A673 (cell line): ENCODE measurements around the gene ZNF799. TPM values are rescaled to one million over a fixed set of nuclear protein-coding genes. Genes with fewer than 3 reads are reported as not detected.

Source experiments
- BruUV-seq: library from RNA; stranded (reverse); fragments of 400-500 nt; replicated peaks from 2 replicates; lab custom pipeline; 2021; lab: Mats Ljungman, UMichigan
- CTCF ChIA-PET: fragments of 300-600 bp; sonication (Branson Sonifier 250); formaldehyde crosslinking; loops from one replicate; lab custom pipeline; 2022; ENCODE audit warnings: antibody characterized with exemption; lab: Charles Lee
- POLR2A ChIA-PET: fragments of 300-600 bp; sonication (Branson Sonifier 250); formaldehyde crosslinking; loops from one replicate; lab custom pipeline; 2022; ENCODE audit warnings: antibody characterized with exemption; ENCODE audit not compliant: low non-redundant PET; lab: Charles Lee
- DNase-seq: peaks from one replicate; pipeline ENCODE4 v3.0.0-alpha.2; 2015; ENCODE audit warnings: low spot score
- H3K27ac ChIP-seq: fragments of 200-600 bp; sonication (generic); 2 replicates; pipeline ENCODE4 v1.5.1; 2016; ENCODE audit warnings: mixed run types, low read depth, mild to moderate bottlenecking, mixed read lengths, antibody characterized with exemption, low read length; ENCODE audit not compliant: poor library complexity, severe bottlenecking
- H3K27me3 ChIP-seq: fragments of 200-600 bp; sonication (generic); replicated peaks from 2 replicates; pipeline ENCODE4 v1.6.1; 2017; ENCODE audit warnings: mixed run types, low read depth, mild to moderate bottlenecking, mixed read lengths, antibody characterized with exemption, low read length; ENCODE audit not compliant: insufficient read depth, poor library complexity
- H3K36me3 ChIP-seq: fragments of 200-600 bp; sonication (generic); 2 replicates; pipeline ENCODE4 v1.6.1; 2016; ENCODE audit warnings: mixed run types, mild to moderate bottlenecking, mixed read lengths, antibody characterized with exemption, low read length; ENCODE audit not compliant: insufficient read depth, poor library complexity, severe bottlenecking
- H3K4me1 ChIP-seq: fragments of 200-600 bp; sonication (generic); 2 replicates; pipeline ENCODE4 v1.6.1; 2017; ENCODE audit warnings: mixed run types, mild to moderate bottlenecking, mixed read lengths, antibody characterized with exemption, low read length; ENCODE audit not compliant: insufficient read depth, poor library complexity, severe bottlenecking
- H3K4me3 ChIP-seq: fragments of 200-600 bp; sonication (generic); 2 replicates; pipeline ENCODE4 v1.5.1; 2016; ENCODE audit warnings: low read depth, mixed run types, mild to moderate bottlenecking, mixed read lengths, low read length; ENCODE audit not compliant: poor library complexity, severe bottlenecking
- H3K9me3 ChIP-seq: fragments of 200-600 bp; sonication (generic); 2 replicates; pipeline ENCODE4 v1.6.1; 2016; ENCODE audit warnings: mixed run types, low read depth, mild to moderate bottlenecking, mixed read lengths, antibody characterized with exemption, low read length; ENCODE audit not compliant: poor library complexity, severe bottlenecking
- CTCF ChIP-seq: fragments of 300-800, 200-600 bp; sonication (generic); conservative IDR thresholded peaks from 2 replicates; pipeline ENCODE4 v1.5.1; 2017; ENCODE audit warnings: low read depth, mild to moderate bottlenecking, antibody characterized with exemption, low read length, moderate library complexity, mixed read lengths
- EZH2 ChIP-seq: fragments of 200-600 bp; sonication (generic); IDR thresholded peaks from 2 replicates; pipeline ENCODE4 v1.6.1; 2017; ENCODE audit warnings: borderline replicate concordance, low read depth, mild to moderate bottlenecking, mixed read lengths, antibody characterized with exemption, low read length; ENCODE audit not compliant: poor library complexity, severe bottlenecking
- intact Hi-C: fragments of 100-400 bp; cut with micrococcal nuclease; formaldehyde crosslinking; loops from one replicate; pipeline ENCODE4 v1.10.0; 2022; ENCODE audit not compliant: unreplicated experiment
- total RNA-seq: library from RNA; stranded (reverse); gene quantifications from 2 replicates; pipeline ENCODE4 v1.2.3, GENCODE V29; 2021

The ZNF799 gene
- total RNA-seq, 1 experiment from 2014 or later = 2.8 TPM

GRCh38 chr19:12353375-12353774, 47.7 kb downstream of the ZNF799 start:
- DNase-seq = no peak
- Histone ChIP-seq H3K27ac (no peak overlapping the region), H3K36me3 (no peaks in the 10 kb centered on the region), H3K27me3 (no peaks in the 10 kb centered on the region), H3K4me1 (no peaks in the 10 kb centered on the region), H3K4me3 (no peak overlapping the region), H3K9me3 (peaks cover 34% of the 10 kb centered on the region)
- no TSS peak for BruUV-seq
- ChIA-PET CTCF (no interaction called here), POLR2A (no interaction called here)
- TF ChIP-seq CTCF (no peak), EZH2 (no peak)
- intact Hi-C loops = no loop called here

- no TSS peak for BruUV-seq
- intact Hi-C loops = no loop called here
- CTCF ChIA-PET = no interaction called here
Observed at GRCh38 chr19:12350890-12351197, 50.2 kb downstream of the ZNF799 start.

GRCh38 chr19:12350185-12350889, 50.7 kb downstream of the ZNF799 start:
- TF ChIP-seq CTCF (no peak), EZH2 (no peak)
- H3K27ac ChIP-seq = no peak overlapping the region
- POLR2A ChIA-PET = no interaction called here
- no peaks in the 10 kb centered on the region for H3K27me3 ChIP-seq
- peaks cover 38% of the 10 kb centered on the region for H3K9me3 ChIP-seq
- CTCF ChIA-PET = no interaction called here
- H3K36me3 ChIP-seq = no peaks in the 10 kb centered on the region
- no peak overlapping the region for H3K4me3 ChIP-seq
- BruUV-seq = no TSS peak
- DNase-seq = no peak
- no peaks in the 10 kb centered on the region for H3K4me1 ChIP-seq
- intact Hi-C loops = no loop called here

More at GRCh38 chr19:12350890-12351197, 50.2 kb downstream of the ZNF799 start:
- Histone ChIP-seq H3K4me3 (no peak overlapping the region), H3K4me1 (no peaks in the 10 kb centered on the region), H3K27me3 (no peaks in the 10 kb centered on the region), H3K27ac (no peak overlapping the region), H3K9me3 (peaks cover 33% of the 10 kb centered on the region), H3K36me3 (no peaks in the 10 kb centered on the region)
- DNase-seq = no peak
- no peak for TF ChIP-seq EZH2
- TF ChIP-seq CTCF = no peak
- POLR2A ChIA-PET = no interaction called here
